B cell (primary cell): ENCODE results near the gene PPP6R2.

Experiments used
- EZH2 ChIP-seq: IDR thresholded peaks from 2 replicates; pipeline ENCODE4 v1.6.1; 2012; ENCODE audit warnings: borderline replicate concordance, low read depth, mild to moderate bottlenecking, moderate library complexity, low read length; ENCODE audit not compliant: insufficient read depth, poor library complexity, severe bottlenecking
- TF ChIP-seq, protein P1 (sequence below): fragments of 200-600 bp; IDR thresholded peaks from one replicate; pipeline ENCODE4 v1.8.0; 2022; ENCODE audit warnings: antibody characterized with exemption, mild to moderate bottlenecking

DNA sequence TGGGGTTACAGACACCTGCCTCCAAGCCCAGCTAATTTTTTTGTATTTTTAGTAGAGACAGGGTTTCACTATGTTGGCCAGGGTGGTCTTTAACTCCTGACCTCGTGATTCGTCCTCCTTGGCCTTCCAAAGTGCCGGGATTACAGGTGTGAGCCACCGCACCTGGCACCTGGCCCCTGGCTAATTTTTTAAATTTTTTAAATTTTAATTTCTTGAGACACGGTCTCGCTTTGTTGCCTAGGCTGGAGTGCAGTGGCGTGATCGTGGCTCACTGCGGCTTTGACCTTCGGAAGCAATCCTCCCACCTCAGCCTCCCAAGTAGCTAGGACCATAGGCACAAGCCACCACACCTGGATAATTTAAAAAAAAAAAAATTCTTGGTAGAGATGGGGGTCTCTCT, 14.6 kb downstream of the PPP6R2 start:
- TF ChIP-seq, protein P1, sequence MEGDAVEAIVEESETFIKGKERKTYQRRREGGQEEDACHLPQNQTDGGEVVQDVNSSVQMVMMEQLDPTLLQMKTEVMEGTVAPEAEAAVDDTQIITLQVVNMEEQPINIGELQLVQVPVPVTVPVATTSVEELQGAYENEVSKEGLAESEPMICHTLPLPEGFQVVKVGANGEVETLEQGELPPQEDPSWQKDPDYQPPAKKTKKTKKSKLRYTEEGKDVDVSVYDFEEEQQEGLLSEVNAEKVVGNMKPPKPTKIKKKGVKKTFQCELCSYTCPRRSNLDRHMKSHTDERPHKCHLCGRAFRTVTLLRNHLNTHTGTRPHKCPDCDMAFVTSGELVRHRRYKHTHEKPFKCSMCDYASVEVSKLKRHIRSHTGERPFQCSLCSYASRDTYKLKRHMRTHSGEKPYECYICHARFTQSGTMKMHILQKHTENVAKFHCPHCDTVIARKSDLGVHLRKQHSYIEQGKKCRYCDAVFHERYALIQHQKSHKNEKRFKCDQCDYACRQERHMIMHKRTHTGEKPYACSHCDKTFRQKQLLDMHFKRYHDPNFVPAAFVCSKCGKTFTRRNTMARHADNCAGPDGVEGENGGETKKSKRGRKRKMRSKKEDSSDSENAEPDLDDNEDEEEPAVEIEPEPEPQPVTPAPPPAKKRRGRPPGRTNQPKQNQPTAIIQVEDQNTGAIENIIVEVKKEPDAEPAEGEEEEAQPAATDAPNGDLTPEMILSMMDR = no peak
- no peak for TF ChIP-seq EZH2
